HepG2 (cell line): ENCODE results near the gene NELFB. TPM values are rescaled to one million over a fixed set of nuclear protein-coding genes. Genes with fewer than 3 reads are reported as not detected.

ENCODE experiments used
- AKAP8 ChIP-seq: sonication (generic); formaldehyde crosslinking; IDR thresholded peaks from 2 replicates; pipeline ENCODE4 v1.5.1; 2020; ENCODE audit warnings: mild to moderate bottlenecking, missing genetic modification reagents
- ATF1 ChIP-seq: IDR thresholded peaks from 2 replicates; pipeline ENCODE4 v1.6.1; 2016; ENCODE audit warnings: mild to moderate bottlenecking, control low read depth
- CEBPB ChIP-seq: IDR thresholded peaks from 2 replicates; pipeline ENCODE4 v1.6.1; 2011; ENCODE audit warnings: low read depth, low read length, improper control_type of control experiment, borderline replicate concordance
- ERF ChIP-seq: IDR thresholded peaks from 2 replicates; pipeline ENCODE4 v1.6.1; 2018; ENCODE audit warnings: missing biosample characterization, missing genetic modification reagents
- MATR3 ChIP-seq: sonication (generic); formaldehyde crosslinking; IDR thresholded peaks from 2 replicates; pipeline ENCODE4 v1.4.0; 2020; ENCODE audit warnings: missing genetic modification reagents
- MAX ChIP-seq: IDR thresholded peaks from 2 replicates; pipeline ENCODE4 v1.6.1; 2012; ENCODE audit warnings: inconsistent platforms
- MIXL1 ChIP-seq: IDR thresholded peaks from 2 replicates; pipeline ENCODE4 v1.6.1; 2016
- MLLT10 ChIP-seq: sonication (generic); formaldehyde crosslinking; IDR thresholded peaks from 2 replicates; pipeline ENCODE4 v1.4.0; 2020; ENCODE audit warnings: missing genetic modification reagents
- NFIB ChIP-seq: sonication (generic); formaldehyde crosslinking; IDR thresholded peaks from 2 replicates; pipeline ENCODE4 v1.9.0; 2021; ENCODE audit warnings: missing genetic modification reagents, mild to moderate bottlenecking, borderline replicate concordance
- PATZ1 ChIP-seq: sonication (generic); formaldehyde crosslinking; IDR thresholded peaks from 2 replicates; pipeline ENCODE4 v1.4.0; 2020; ENCODE audit warnings: missing genetic modification reagents
- POGZ ChIP-seq: sonication (generic); formaldehyde crosslinking; IDR thresholded peaks from 2 replicates; pipeline ENCODE4 v1.4.0; 2020; ENCODE audit warnings: mild to moderate bottlenecking, missing genetic modification reagents
- RBAK ChIP-seq: sonication (generic); formaldehyde crosslinking; IDR thresholded peaks from 2 replicates; pipeline ENCODE4 v1.5.1; 2020; ENCODE audit warnings: mild to moderate bottlenecking, missing genetic modification reagents
- RCOR2 ChIP-seq: IDR thresholded peaks from 2 replicates; pipeline ENCODE4 v1.6.1; 2016; ENCODE audit warnings: missing biosample characterization, missing genetic modification reagents
- RNF219 ChIP-seq: sonication (generic); formaldehyde crosslinking; IDR thresholded peaks from 2 replicates; pipeline ENCODE4 v1.5.0; 2020; ENCODE audit warnings: mild to moderate bottlenecking, missing genetic modification reagents
- SIN3A ChIP-seq: IDR thresholded peaks from 2 replicates; pipeline ENCODE4 v1.6.1; 2011; ENCODE audit warnings: low read depth, mild to moderate bottlenecking, control low read depth, low read length, borderline replicate concordance
- SMARCE1 ChIP-seq: fragments of 450-650 bp; IDR thresholded peaks from 2 replicates; pipeline ENCODE4 v1.6.1; 2017; ENCODE audit warnings: borderline replicate concordance
- SP4 ChIP-seq: sonication (generic); formaldehyde crosslinking; IDR thresholded peaks from 2 replicates; pipeline ENCODE4 v1.8.1; 2023; ENCODE audit warnings: mild to moderate bottlenecking, missing genetic modification reagents
- TEAD2 ChIP-seq: sonication (generic); formaldehyde crosslinking; IDR thresholded peaks from 2 replicates; pipeline ENCODE4 v1.9.0; 2021; ENCODE audit warnings: missing genetic modification reagents
- ZBTB37 ChIP-seq: sonication (generic); formaldehyde crosslinking; IDR thresholded peaks from 2 replicates; pipeline ENCODE4 v1.4.0; 2020; ENCODE audit warnings: mild to moderate bottlenecking, missing genetic modification reagents
- ZBTB43 ChIP-seq: sonication (generic); formaldehyde crosslinking; conservative IDR thresholded peaks from 2 replicates; pipeline ENCODE4 v1.4.0; 2020; ENCODE audit warnings: missing genetic modification reagents
- ZNF496 ChIP-seq: sonication (generic); formaldehyde crosslinking; IDR thresholded peaks from 2 replicates; pipeline ENCODE4 v1.8.1; 2023; ENCODE audit warnings: mild to moderate bottlenecking, moderate library complexity, missing genetic modification reagents; ENCODE audit not compliant: insufficient replicate concordance
- ZNF564 ChIP-seq: sonication (generic); formaldehyde crosslinking; IDR thresholded peaks from 2 replicates; pipeline ENCODE4 v1.8.1; 2023; ENCODE audit warnings: mild to moderate bottlenecking, missing genetic modification reagents
- ZNF607 ChIP-seq: sonication (generic); formaldehyde crosslinking; IDR thresholded peaks from 2 replicates; pipeline ENCODE4 v1.5.1; 2020; ENCODE audit warnings: missing genetic modification reagents, mild to moderate bottlenecking, borderline replicate concordance
- ZSCAN21 ChIP-seq: sonication (generic); formaldehyde crosslinking; IDR thresholded peaks from 2 replicates; pipeline ENCODE4 v1.8.0; 2022; ENCODE audit warnings: mild to moderate bottlenecking, missing genetic modification reagents, moderate library complexity, borderline replicate concordance
- polyA plus RNA-seq, 8 experiments: library from polyadenylated mRNA; depleted of rRNA in 3 of 8; stranded (reverse) in 7 of 8; unstranded in 1 of 8; fragments of >200 nt; fragmentation: Illumina TruSeq in 4 of 8; extraction: Trizol in 4 of 8; gene quantifications; 2 replicates each; pipeline versions ENCODE4 v1.2.1 to v1.2.3, GENCODE V29; 2011 to 2016; ENCODE audit warnings: low read depth in 4 of 8, missing spikeins in 1 of 8, mixed read lengths in 1 of 8; ENCODE audit not compliant: insufficient read depth in 1 of 8
- total RNA-seq, 5 experiments: library from RNA; depleted of rRNA; stranded (reverse); fragments of >200 nt; fragmentation: Illumina TruSeq; extraction: Trizol; gene quantifications; 2 replicates each; pipeline ENCODE4 v1.2.3, GENCODE V29; 2016; ENCODE audit warnings: low read depth in 1 of 5

NELFB gene
- total and polyA plus RNA-seq, 2 of the 13 experiments (the other 11 are each of a cell fraction or from before 2014, with no cell fraction given), result 26.5 to 45.8 TPM

- TF ChIP-seq ZBTB37 (CRISPR knock-in tag), result no peak
- no peak for TF ChIP-seq RCOR2 (CRISPR knock-in tag)
- TF ChIP-seq RNF219 (CRISPR knock-in tag), result 0 out of 2 replicates have a peak, but pooled peaks have one; percentile 47
- TF ChIP-seq RBAK (CRISPR knock-in tag), result no peak
- no peak for TF ChIP-seq MAX
- peak; percentile 94 for TF ChIP-seq PATZ1 (CRISPR knock-in tag)
- no peak; the same call in 1 of the 2 replicates for TF ChIP-seq AKAP8
- no peak for TF ChIP-seq ZNF496 (CRISPR knock-in tag)
- no peak for TF ChIP-seq MATR3 (CRISPR knock-in tag)
- TF ChIP-seq POGZ (CRISPR knock-in tag), result no peak; the same call in 1 of the 2 replicates
- peak; percentile 52; the same call in 1 of the 2 replicates for TF ChIP-seq ZBTB43
- peak; percentile 91; the same call in 1 of the 2 replicates for TF ChIP-seq SIN3A
- TF ChIP-seq ATF1, result no peak
- no peak for TF ChIP-seq NFIB
- no peak for TF ChIP-seq ZNF564
- TF ChIP-seq ERF (CRISPR knock-in tag), result peak; percentile 86
- TF ChIP-seq MIXL1 (CRISPR knock-in tag), result no peak
- TF ChIP-seq ZSCAN21 (CRISPR knock-in tag), result no peak
- peak; percentile 68; the same call in 1 of the 2 replicates for TF ChIP-seq SP4 (CRISPR knock-in tag)
- peak; percentile 70 for TF ChIP-seq ZNF607
- no peak for TF ChIP-seq CEBPB
- no peak for TF ChIP-seq SMARCE1
- no peak for TF ChIP-seq TEAD2
- no peak for TF ChIP-seq MLLT10 (CRISPR knock-in tag)
Observed at GRCh38 chr9:137277329-137278041, 22.4 kb downstream of the NELFB start, which contains the start of gene TOR4A (continued).
